HepG2 (cell line): Measurements from ENCODE around the gene MICALL2. TPM values are rescaled to one million over a fixed set of nuclear protein-coding genes. Genes with fewer than 3 reads are reported as not detected.

Experiments
- ATAC-seq: fragments of 200-7000 bp; cut with Tn5 transposase; 3 replicates; pipeline ENCODE4 v1.9.1; 2020; ENCODE audit warnings: mild to moderate bottlenecking, moderate library complexity
- BruUV-seq: library from RNA; stranded (reverse); fragments of 400-500 nt; replicated peaks from 2 replicates; lab custom pipeline; 2021; lab: Mats Ljungman, UMichigan
- CTCF ChIA-PET: fragments of 300-600 bp; formaldehyde crosslinking; extraction: SDS; loops from one replicate; lab custom pipeline; 2021; ENCODE audit warnings: low total read pairs, inconsistent platforms, low intra/inter-chr PET ratio; lab: Yijun Ruan, JAX
- POLR2A ChIA-PET: fragments of 350-600 bp; sonication (Branson Sonifier 250); formaldehyde crosslinking; loops from one replicate; lab custom pipeline; 2020; ENCODE audit warnings: antibody characterized with exemption, inconsistent platforms; lab: Yijun Ruan, JAX
- DNase-seq: peaks from one replicate; pipeline ENCODE4 v3.0.0-alpha.2; 2015; ENCODE audit warnings: low spot score
- FAIRE-seq: peaks from 3 replicates; lab custom pipeline; 2011; peaks lifted over from hg19 to GRCh38; lab: Jason Lieb, UNC
- H2AFZ ChIP-seq: one replicate; pipeline ENCODE4 v1.6.1; 2011; ENCODE audit warnings: low read length, inconsistent platforms
- H3K27ac ChIP-seq: fragments of 300-600 bp; 3 replicates; pipeline ENCODE4 v1.8.0; 2011; ENCODE audit warnings: mixed run types, mild to moderate bottlenecking, mixed read lengths, low read length, inconsistent platforms; ENCODE audit not compliant: insufficient read depth; ENCODE audit errors: extremely low read length
- H3K27me3 ChIP-seq, 2 experiments: fragments of 200-600 bp in 1 of 2; 2 replicates in 1 of 2; 3 replicates in 1 of 2; pipeline versions ENCODE4 v1.6.0 to v1.8.0; 2011; ENCODE audit warnings: low read length in 2 of 2, mild to moderate bottlenecking in 2 of 2, moderate library complexity in 2 of 2, inconsistent platforms in 1 of 2; ENCODE audit not compliant: insufficient read depth in 2 of 2, control insufficient read depth in 1 of 2
- H3K36me3 ChIP-seq, 2 experiments: fragments of 200-600 bp in 1 of 2; replicated peaks in 1 of 2; 2 replicates in 1 of 2; 3 replicates in 1 of 2; pipeline versions ENCODE4 v1.5.1 to v1.8.0; 2011; ENCODE audit warnings: low read length in 2 of 2, inconsistent platforms in 1 of 2; ENCODE audit not compliant: insufficient read depth in 2 of 2, control insufficient read depth in 1 of 2
- H3K4me1 ChIP-seq: 2 replicates; pipeline ENCODE4 v1.5.1; 2012; ENCODE audit warnings: low read length, inconsistent platforms; ENCODE audit not compliant: insufficient read depth
- H3K4me2 ChIP-seq: 2 replicates; pipeline ENCODE4 v1.6.0; 2011; ENCODE audit warnings: low read depth, low read length, inconsistent platforms
- H3K4me3 ChIP-seq, 3 experiments: fragments of 200-600 bp in 1 of 3; sonication (generic), shearing (Covaris generic) in 1 of 3; replicated peaks in 1 of 3; 2 replicates each; pipeline ENCODE4 v1.5.1; 2011 to 2016; ENCODE audit warnings: low read length in 3 of 3, inconsistent platforms in 2 of 3, low read depth in 2 of 3, mild to moderate bottlenecking in 2 of 3, control low read depth in 1 of 3, mixed read lengths in 1 of 3; ENCODE audit not compliant: insufficient read depth in 1 of 3
- H3K79me2 ChIP-seq: one replicate; pipeline ENCODE4 v1.6.1; 2011; ENCODE audit warnings: low read length, inconsistent platforms; ENCODE audit not compliant: insufficient read depth
- H3K9ac ChIP-seq: 2 replicates; pipeline ENCODE4 v1.6.0; 2011; ENCODE audit warnings: mild to moderate bottlenecking, low read depth, low read length, inconsistent platforms; ENCODE audit not compliant: insufficient read depth
- H3K9me3 ChIP-seq: 2 replicates; pipeline ENCODE4 v1.5.1; 2012; ENCODE audit warnings: mild to moderate bottlenecking, low read length
- H4K20me1 ChIP-seq: 2 replicates; pipeline ENCODE4 v1.6.0; 2011; ENCODE audit warnings: inconsistent platforms, mild to moderate bottlenecking, low read length, moderate library complexity; ENCODE audit not compliant: insufficient read depth
- GMEB2 ChIP-seq: IDR thresholded peaks from 2 replicates; pipeline ENCODE4 v1.6.1; 2016; ENCODE audit warnings: missing biosample characterization, missing genetic modification reagents, low read depth
- HNF4G ChIP-seq, 2 experiments: sonication (generic) in 1 of 2; formaldehyde crosslinking in 1 of 2; IDR thresholded peaks; 2 replicates each; pipeline versions ENCODE4 v1.4.0 to v1.6.1; 2011 to 2020; ENCODE audit warnings: borderline replicate concordance in 2 of 2, low read depth in 2 of 2, mild to moderate bottlenecking in 2 of 2, low read length in 1 of 2, missing genetic modification reagents in 1 of 2, moderate library complexity in 1 of 2
- JUND ChIP-seq: sonication (generic); formaldehyde crosslinking; IDR thresholded peaks from 2 replicates; pipeline ENCODE4 v1.8.0; 2022; ENCODE audit warnings: mild to moderate bottlenecking, missing genetic modification reagents
- MNT ChIP-seq: fragments of 450-650 bp; IDR thresholded peaks from 2 replicates; pipeline ENCODE4 v1.6.1; 2016
- MZF1 ChIP-seq: sonication (generic); formaldehyde crosslinking; IDR thresholded peaks from 2 replicates; pipeline ENCODE4 v1.8.1; 2023; ENCODE audit warnings: mild to moderate bottlenecking, missing genetic modification reagents, borderline replicate concordance
- ZNF205 ChIP-seq: IDR thresholded peaks from 2 replicates; pipeline ENCODE4 v1.6.1; 2018; ENCODE audit warnings: missing biosample characterization, missing genetic modification reagents
- ZNF264 ChIP-seq: sonication (generic); formaldehyde crosslinking; IDR thresholded peaks from 2 replicates; pipeline ENCODE4 v1.4.0; 2020; ENCODE audit warnings: missing genetic modification reagents
- ZNF30 ChIP-seq: sonication (generic); formaldehyde crosslinking; IDR thresholded peaks from 2 replicates; pipeline ENCODE4 v1.5.0; 2020; ENCODE audit warnings: mild to moderate bottlenecking, missing genetic modification reagents
- ZNF451 ChIP-seq: sonication (generic); formaldehyde crosslinking; IDR thresholded peaks from 2 replicates; pipeline ENCODE4 v1.5.0; 2020; ENCODE audit warnings: mild to moderate bottlenecking, missing genetic modification reagents
- ZNF614 ChIP-seq: IDR thresholded peaks from 2 replicates; pipeline ENCODE4 v1.6.1; 2018; ENCODE audit warnings: missing biosample characterization, missing genetic modification reagents, inconsistent platforms, borderline replicate concordance
- ZNF768 ChIP-seq: sonication (generic); formaldehyde crosslinking; IDR thresholded peaks from 2 replicates; pipeline ENCODE4 v1.4.0; 2020; ENCODE audit warnings: missing genetic modification reagents
- WGBS: methylation state at CpG from one replicate; pipeline ENCODE4 v1.1.6; 2017; ENCODE audit warnings: low lambda C conversion rate; 5-methylcytosine and 5-hydroxymethylcytosine counted together
- in situ Hi-C: cut with HindIII; loops from 2 replicates; pipeline ENCODE4 v1.10.0; 2017; ENCODE audit warnings: low pct_unique_long_range_greater_than_20kb; ENCODE audit not compliant: extremely low pct_ligation_motif_present
- intact Hi-C: fragments of 100-400 bp; cut with micrococcal nuclease; formaldehyde crosslinking; loops from one replicate; pipeline ENCODE4 v1.10.0; 2022; ENCODE audit not compliant: unreplicated experiment
- polyA plus RNA-seq, 8 experiments: library from polyadenylated mRNA; depleted of rRNA in 3 of 8; stranded (reverse) in 7 of 8; unstranded in 1 of 8; fragments of >200 nt; fragmentation: Illumina TruSeq in 4 of 8; extraction: Trizol in 4 of 8; gene quantifications; 2 replicates each; pipeline versions ENCODE4 v1.2.1 to v1.2.3, GENCODE V29; 2011 to 2016; ENCODE audit warnings: low read depth in 4 of 8, missing spikeins in 1 of 8, mixed read lengths in 1 of 8; ENCODE audit not compliant: insufficient read depth in 1 of 8
- total RNA-seq, 5 experiments: library from RNA; depleted of rRNA; stranded (reverse); fragments of >200 nt; fragmentation: Illumina TruSeq; extraction: Trizol; gene quantifications; 2 replicates each; pipeline ENCODE4 v1.2.3, GENCODE V29; 2016; ENCODE audit warnings: low read depth in 1 of 5
- TF ChIP-seq, protein P1 (sequence below): sonication (generic); formaldehyde crosslinking; IDR thresholded peaks from 2 replicates; pipeline ENCODE4 v1.4.0; 2020; ENCODE audit warnings: missing genetic modification reagents

The MICALL2 gene
- total and polyA plus RNA-seq, 2 of the 13 experiments (the other 11 are each of a cell fraction or from before 2014, with no cell fraction given): 5.8 to 12.4 TPM

- 6% methylated on average over 2 of the region's 7 CpGs for WGBS
- intact Hi-C loops: no loop called here
- Histone ChIP-seq H3K4me3 (no peak overlapping the region), H3K27me3 (peaks cover 15 to 56% of the 10 kb centered on the region in 2 experiments), H3K9ac (no peak overlapping the region), H3K27ac (no peak overlapping the region), H3K9me3 (no peaks in the 10 kb centered on the region), H2AFZ (no peak overlapping the region), H3K4me2 (no peak overlapping the region), H3K79me2 (no peaks in the 10 kb centered on the region), H3K4me1 (no peaks in the 10 kb centered on the region), H4K20me1 (no peaks in the 10 kb centered on the region), H3K36me3 (no peaks in the 10 kb centered on the region)
- no peak for FAIRE-seq
- in situ Hi-C loops: no loop called here
- DNase-seq: no peak
- BruUV-seq: no TSS peak
- ChIA-PET POLR2A (no interaction called here), CTCF (no interaction called here)
- peak; percentile 74 for TF ChIP-seq MNT
- TF ChIP-seq, protein P1, sequence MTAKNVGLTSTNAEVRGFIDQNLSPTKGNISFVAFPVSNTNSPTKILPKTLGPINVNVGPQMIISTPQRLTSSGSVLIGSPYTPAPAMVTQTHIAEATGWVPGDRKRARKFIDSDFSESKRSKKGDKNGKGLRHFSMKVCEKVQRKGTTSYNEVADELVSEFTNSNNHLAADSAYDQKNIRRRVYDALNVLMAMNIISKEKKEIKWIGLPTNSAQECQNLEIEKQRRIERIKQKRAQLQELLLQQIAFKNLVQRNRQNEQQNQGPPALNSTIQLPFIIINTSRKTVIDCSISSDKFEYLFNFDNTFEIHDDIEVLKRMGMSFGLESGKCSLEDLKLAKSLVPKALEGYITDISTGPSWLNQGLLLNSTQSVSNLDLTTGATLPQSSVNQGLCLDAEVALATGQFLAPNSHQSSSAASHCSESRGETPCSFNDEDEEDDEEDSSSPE (CRISPR knock-in tag): no peak
- TF ChIP-seq HNF4G (IDR thresholded peaks at IDR 0.05; ENCODE audit: borderline replicate concordance, low read depth, low read length): no peak
- no peak for TF ChIP-seq HNF4G (CRISPR knock-in tag; IDR thresholded peaks at IDR 0.05; ENCODE audit: borderline replicate concordance, low read depth)
- ATAC-seq: no peak
These were observed 49.7 kb downstream of the MICALL2 start for GRCh38 chr7:1409555-1409954.

DNA sequence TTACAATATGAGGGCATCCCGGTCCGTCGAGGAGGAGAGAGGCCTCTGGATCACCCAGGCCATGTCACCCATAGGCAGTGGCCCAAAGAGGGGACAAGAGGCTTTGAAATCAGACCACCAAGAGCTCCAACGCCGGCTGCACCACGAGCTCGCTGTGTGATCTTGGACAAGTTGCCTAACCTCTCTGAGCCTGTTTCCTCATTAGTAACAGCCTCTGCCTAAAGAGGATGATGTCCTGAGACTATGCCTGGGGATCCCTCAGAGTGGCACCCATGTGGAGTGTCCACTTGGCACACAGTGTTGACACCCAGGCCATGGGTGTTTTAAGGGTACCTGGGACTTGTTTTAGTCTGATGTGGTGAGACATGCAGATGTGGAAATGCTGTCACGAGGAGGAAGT lies 50.8 kb downstream of the MICALL2 start:
- in situ Hi-C loops: no loop called here
- CTCF ChIA-PET: no interaction called here
- no peak for FAIRE-seq
- Histone ChIP-seq H3K9ac (no peak overlapping the region), H3K4me3 (no peak overlapping the region), H3K27ac (no peak overlapping the region), H2AFZ (no peak overlapping the region), H3K27me3 (peaks cover 15 to 61% of the 10 kb centered on the region in 2 experiments), H3K79me2 (no peaks in the 10 kb centered on the region), H4K20me1 (no peaks in the 10 kb centered on the region), H3K4me2 (no peak overlapping the region), H3K4me1 (no peaks in the 10 kb centered on the region), H3K9me3 (no peaks in the 10 kb centered on the region), H3K36me3 (no peaks in the 10 kb centered on the region)
- 5% methylated on average over 4 of the region's 8 CpGs for WGBS
- peak; percentile 93 for TF ChIP-seq ZNF768 (CRISPR knock-in tag)
- TF ChIP-seq ZNF264: no peak
- TF ChIP-seq ZNF614 (CRISPR knock-in tag): no peak
- TF ChIP-seq GMEB2 (CRISPR knock-in tag): no peak
- TF ChIP-seq ZNF30 (CRISPR knock-in tag): no peak
- TF ChIP-seq ZNF451 (CRISPR knock-in tag): no peak
- TF ChIP-seq ZNF205 (CRISPR knock-in tag): no peak
- TF ChIP-seq JUND (CRISPR knock-in tag): no peak
- no peak for TF ChIP-seq MZF1 (CRISPR knock-in tag)
- POLR2A ChIA-PET: no interaction called here
- no peak for ATAC-seq
- intact Hi-C loops: no loop called here
- no TSS peak for BruUV-seq
- no peak for DNase-seq
